ENCODE measurements around the gene TRH. TPM values are rescaled to one million over a fixed set of nuclear protein-coding genes. Genes with fewer than 3 reads are reported as not detected.

TRH gene
- total RNA-seq, 2 experiments from 2014 or later: not detected

DNA sequence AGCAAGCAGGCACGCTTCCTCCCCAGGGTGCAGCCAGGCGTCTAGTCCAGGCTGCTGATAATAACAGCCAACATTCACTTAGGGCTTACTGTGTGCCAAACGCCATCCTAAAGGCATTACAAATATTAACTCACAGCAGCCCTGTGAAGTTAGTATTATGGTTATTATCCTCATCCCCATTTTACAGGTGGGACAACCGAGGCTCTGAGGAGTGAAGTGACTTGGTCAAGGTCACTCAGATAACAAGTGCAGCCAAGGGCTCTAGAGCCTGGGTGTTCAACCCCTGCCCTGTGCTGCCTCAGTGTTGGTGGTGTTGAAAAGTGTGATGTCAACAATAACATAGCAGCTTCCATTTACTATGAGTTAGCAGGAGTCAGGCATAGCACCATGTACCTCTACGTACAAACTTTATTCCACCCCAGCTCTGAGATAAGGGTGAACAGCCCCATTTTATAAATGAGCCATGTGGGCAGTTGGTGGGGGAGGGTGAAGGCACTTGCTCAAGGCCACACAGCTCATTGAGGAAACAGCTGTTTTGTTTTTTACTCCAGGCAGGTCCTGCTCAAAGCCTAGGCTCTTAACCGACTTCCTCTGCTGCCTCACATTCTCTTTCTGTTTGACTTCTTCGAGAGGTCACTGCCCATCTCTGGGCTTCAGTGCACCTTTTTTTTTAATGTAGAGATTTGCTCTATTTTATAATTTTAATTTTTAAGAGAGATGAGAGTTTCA, 24.0 kb upstream of the TRH start:
- Mint-ChIP-seq H3K4me1 (peaks cover 4% of the 10 kb centered on the region), H3K27me3 (peaks cover 11% of the 10 kb centered on the region), H3K27ac (no peak overlapping the region), H3K9me3 (no peaks in the 10 kb centered on the region), H3K4me3 (no peak overlapping the region), H3K36me3 (no peaks in the 10 kb centered on the region)
- ATAC-seq (ENCODE audit: low read depth): peak; percentile 42
- no peak for DNase-seq
- POLR2A ChIA-PET: no interaction called here

DNA sequence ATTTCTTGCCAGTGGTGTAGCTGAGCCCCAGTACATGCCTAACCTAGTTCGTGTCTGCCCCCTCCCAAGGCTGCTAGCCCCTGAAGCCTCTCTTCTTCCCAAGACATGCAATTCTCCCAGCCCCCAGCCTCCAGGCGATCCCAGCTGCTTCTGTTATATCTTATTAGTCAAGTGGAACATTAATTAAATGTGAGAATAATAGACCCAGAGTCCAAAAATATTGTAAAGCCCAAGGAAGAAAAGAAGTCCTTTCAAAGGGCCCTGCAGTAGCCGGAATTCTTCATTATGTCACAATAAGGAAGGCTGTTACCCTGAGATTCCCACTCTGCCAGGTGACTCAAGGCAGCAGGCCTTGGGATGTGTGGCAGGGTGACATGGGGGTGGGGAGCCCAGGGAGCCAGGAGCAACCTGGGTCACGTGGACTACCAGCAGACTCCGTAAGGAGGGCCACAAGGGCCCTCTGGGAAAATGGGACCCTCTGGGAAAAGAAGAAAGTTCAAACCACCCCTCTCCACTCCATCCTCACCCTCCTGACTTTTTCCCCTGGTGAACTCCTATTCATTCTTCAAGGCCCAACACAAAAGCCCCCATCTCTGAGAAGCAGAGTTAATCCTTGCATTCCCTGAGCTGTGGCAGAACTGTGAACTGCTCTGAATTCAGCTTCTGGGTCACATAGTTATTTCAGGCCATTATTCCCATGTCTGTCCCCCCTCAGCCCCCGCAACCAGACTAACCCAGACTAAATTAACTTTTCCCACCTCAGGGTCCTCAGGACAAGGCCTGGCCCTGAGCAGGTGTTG, 21.8 kb upstream of the TRH start:
- no peak for ATAC-seq (ENCODE audit: low read depth)
- Mint-ChIP-seq H3K27me3 (peaks cover 11% of the 10 kb centered on the region), H3K4me3 (no peak overlapping the region), H3K9me3 (no peaks in the 10 kb centered on the region), H3K27ac (no peak overlapping the region), H3K4me1 (peaks cover 4% of the 10 kb centered on the region), H3K36me3 (no peaks in the 10 kb centered on the region)
- DNase-seq: no peak
- POLR2A ChIA-PET: no interaction called here

DNA sequence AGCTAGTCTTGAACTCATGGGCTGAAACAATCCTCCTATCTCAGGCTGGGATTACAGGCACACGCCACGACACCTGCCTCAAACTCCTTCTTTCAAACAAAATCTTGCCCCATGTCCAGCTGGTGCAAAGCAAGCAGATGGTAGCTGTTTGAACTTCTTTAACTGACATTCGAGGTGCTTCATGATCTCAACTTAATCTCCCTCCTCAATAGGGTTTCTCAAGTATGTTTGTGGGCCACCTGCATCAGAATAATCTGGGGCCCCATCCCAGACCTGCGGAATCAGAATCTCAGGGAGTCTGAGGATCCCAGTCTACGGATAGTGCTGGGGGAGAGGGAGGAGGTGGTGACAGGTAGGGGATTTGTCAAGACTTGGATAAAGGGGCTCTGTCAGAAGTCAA, 20.9 kb upstream of the TRH start:
- DNase-seq: no peak
- Mint-ChIP-seq H3K9me3 (no peaks in the 10 kb centered on the region), H3K27me3 (peaks cover 13% of the 10 kb centered on the region), H3K36me3 (no peaks in the 10 kb centered on the region), H3K4me3 (no peak overlapping the region), H3K27ac (no peak overlapping the region), H3K4me1 (peaks cover 4% of the 10 kb centered on the region)
- POLR2A ChIA-PET: no interaction called here
- no peak for ATAC-seq (ENCODE audit: low read depth)

DNA sequence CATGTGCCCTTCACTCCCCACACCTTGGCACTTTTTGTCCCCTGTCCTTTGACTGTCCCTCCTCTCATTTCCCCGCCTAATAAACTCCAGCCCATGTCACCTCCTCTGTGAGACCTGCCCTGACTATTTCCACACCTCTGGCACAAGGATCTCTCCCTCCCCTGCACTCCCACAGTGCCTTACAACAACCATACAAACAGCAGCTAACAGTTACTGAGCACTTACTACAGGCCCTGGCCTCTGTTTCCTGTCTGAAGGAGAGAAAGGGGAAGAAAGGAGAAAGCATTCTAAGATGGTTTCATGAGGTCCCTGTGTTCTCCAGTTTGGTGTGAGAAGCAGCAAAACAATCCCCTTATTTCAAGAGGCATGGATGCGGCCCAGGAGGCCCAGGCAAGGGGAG, 20.0 kb upstream of the TRH start:
- ATAC-seq (ENCODE audit: low read depth): no peak
- Mint-ChIP-seq H3K4me1 (peaks cover 4% of the 10 kb centered on the region), H3K27me3 (peaks cover 14% of the 10 kb centered on the region), H3K9me3 (no peaks in the 10 kb centered on the region), H3K36me3 (no peaks in the 10 kb centered on the region), H3K4me3 (no peak overlapping the region), H3K27ac (no peak overlapping the region)
- POLR2A ChIA-PET: no interaction called here
- no peak for DNase-seq

DNA sequence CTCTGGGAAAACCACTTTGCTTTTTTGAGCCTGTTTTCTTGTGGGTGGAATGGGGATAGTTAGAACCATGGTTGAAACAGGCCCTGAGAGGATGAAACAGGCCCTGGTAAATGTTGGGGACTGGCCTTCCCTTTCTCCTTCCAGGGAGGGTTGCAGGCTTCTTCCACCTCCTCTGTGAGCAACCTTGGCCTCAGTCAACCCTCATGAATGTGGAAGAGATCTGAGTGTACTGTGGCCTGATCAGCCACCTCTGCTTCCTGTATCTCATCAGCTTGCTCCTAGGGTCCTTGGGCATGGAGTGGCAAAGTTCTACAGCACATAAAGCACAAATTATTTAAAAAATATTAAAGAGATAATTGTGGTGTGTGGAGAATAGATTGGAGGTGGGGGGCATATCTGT, 17.6 kb upstream of the TRH start:
- no peak overlapping the region for H3K27ac Mint-ChIP-seq
- ATAC-seq (ENCODE audit: low read depth) (no peak), DNase-seq (no peak)
- peaks cover 24% of the 10 kb centered on the region for H3K27me3 Mint-ChIP-seq
- POLR2A ChIA-PET: no interaction called here
- no peak overlapping the region for H3K4me3 Mint-ChIP-seq
- no peaks in the 10 kb centered on the region for H3K9me3 Mint-ChIP-seq
- no peaks in the 10 kb centered on the region for H3K36me3 Mint-ChIP-seq
- peaks cover 2% of the 10 kb centered on the region for H3K4me1 Mint-ChIP-seq

DNA sequence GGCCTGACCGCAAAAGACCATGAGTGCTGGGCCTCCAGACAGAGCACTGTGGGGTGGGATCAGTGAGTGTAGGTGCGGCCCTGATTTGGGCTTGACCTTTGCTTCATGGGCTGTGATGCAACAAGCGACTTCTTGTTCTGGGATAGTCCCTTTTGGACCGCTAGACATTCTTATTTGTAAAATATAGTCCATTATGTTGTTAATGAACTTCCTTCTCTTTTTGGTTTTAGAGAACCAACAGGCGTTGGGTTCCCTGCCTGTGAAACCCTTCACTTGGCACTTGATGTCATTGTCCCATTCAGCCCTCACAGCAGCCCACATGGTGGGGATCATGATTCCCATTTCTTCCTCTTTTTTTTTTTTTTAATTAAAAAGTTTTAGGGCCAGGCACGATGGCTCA, 15.8 kb upstream of the TRH start:
- Mint-ChIP-seq H3K4me3 (no peak overlapping the region), H3K27me3 (peaks cover 18% of the 10 kb centered on the region), H3K27ac (no peak overlapping the region), H3K4me1 (no peaks in the 10 kb centered on the region), H3K9me3 (no peaks in the 10 kb centered on the region), H3K36me3 (no peaks in the 10 kb centered on the region)
- ATAC-seq (ENCODE audit: low read depth) (no peak), DNase-seq (no peak)
- POLR2A ChIA-PET: no interaction called here

DNA sequence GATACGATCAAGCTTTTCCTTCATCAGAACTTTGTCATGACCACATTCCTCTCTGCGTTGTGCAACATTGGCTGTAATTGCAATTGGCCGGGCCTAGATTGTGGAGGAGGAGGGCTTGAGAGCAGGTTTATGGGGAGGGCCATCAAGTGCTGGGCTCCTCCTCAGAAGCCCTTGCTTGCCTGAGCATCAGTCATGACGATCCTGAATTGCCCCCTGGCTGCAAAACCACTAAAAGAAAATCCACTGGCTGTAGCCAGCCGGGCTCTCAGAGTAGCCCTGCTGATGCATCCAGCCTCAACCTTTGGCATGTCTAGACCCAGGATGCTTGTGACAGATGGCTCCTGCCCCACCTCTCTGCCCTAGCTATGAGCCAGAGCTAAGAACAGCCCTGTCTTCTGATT, 13.4 kb upstream of the TRH start:
- ATAC-seq (ENCODE audit: low read depth): no peak
- no peaks in the 10 kb centered on the region for H3K36me3 Mint-ChIP-seq
- POLR2A ChIA-PET: no interaction called here
- H3K4me1 Mint-ChIP-seq: no peaks in the 10 kb centered on the region
- H3K9me3 Mint-ChIP-seq: no peaks in the 10 kb centered on the region
- no peak overlapping the region for H3K4me3 Mint-ChIP-seq
- no peak overlapping the region for H3K27ac Mint-ChIP-seq
- peaks cover 14% of the 10 kb centered on the region for H3K27me3 Mint-ChIP-seq
- no peak for DNase-seq

DNA sequence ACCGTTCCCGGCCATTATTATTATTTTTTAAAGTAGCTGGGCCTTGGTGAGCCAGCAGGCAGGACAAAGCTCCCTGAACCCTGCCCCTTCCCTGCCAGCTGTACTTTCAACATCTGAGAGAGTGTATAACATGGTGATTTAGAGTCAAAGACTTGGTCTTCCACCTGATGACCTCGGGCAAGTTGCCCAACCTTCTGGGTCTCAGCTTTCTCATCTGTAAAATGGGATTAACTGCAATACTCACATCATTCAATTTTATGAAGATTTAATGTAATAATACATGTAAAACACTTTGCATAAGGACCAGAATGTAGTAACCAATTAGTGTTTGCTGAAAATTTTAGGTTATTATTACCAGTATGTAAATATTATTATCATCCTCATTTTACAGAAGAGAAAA, 11.9 kb upstream of the TRH start:
- Mint-ChIP-seq H3K27ac (no peak overlapping the region), H3K4me3 (no peak overlapping the region), H3K36me3 (no peaks in the 10 kb centered on the region), H3K9me3 (no peaks in the 10 kb centered on the region), H3K27me3 (peaks cover 14% of the 10 kb centered on the region), H3K4me1 (no peaks in the 10 kb centered on the region)
- POLR2A ChIA-PET: no interaction called here
- DNase-seq (no peak), ATAC-seq (ENCODE audit: low read depth) (no peak)

DNA sequence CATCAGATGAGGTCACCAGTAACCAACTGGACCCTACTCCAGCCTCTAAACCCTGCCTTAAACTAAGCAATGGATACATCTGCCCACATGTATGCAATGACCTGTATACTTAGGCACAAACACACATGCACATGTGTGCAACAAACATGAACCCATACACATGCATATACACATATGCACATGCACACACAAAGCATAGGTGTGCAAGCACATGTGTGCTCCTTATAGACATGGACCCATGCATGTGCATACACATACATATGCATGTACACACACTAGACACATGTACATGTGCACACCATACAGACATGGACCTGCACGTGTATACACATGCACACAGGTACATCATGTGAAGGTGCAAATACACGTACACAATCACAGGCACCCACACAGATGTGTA, 8.6 kb upstream of the TRH start:
- Mint-ChIP-seq H3K4me3 (no peak overlapping the region), H3K4me1 (no peaks in the 10 kb centered on the region), H3K27me3 (peaks cover 2% of the 10 kb centered on the region), H3K9me3 (no peaks in the 10 kb centered on the region), H3K36me3 (no peaks in the 10 kb centered on the region), H3K27ac (no peak overlapping the region)
- ATAC-seq (ENCODE audit: low read depth): no peak
- POLR2A ChIA-PET: no interaction called here
- DNase-seq: no peak

DNA sequence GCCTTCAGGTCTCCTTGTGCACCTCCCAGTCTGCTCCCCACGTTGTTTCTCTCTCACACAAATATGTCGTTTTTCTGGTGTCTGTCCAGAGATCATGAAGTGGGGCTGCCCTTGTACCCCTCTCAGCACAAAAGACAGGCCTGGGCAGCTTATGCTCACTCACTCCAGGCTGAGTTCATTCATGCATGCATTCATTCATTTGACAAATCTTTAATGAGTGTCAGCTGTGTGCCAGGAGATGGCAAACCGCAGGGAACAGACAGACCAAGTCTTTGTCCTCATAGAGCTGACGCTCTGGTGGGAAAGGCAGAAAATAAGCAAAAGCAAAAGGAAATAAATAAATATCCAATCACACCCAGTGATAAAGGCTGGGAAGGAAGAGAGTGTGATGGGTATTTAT, 7.6 kb upstream of the TRH start:
- H3K9me3 Mint-ChIP-seq: no peaks in the 10 kb centered on the region
- ATAC-seq (ENCODE audit: low read depth) (no peak), DNase-seq (no peak)
- peaks cover 7% of the 10 kb centered on the region for H3K27me3 Mint-ChIP-seq
- H3K4me1 Mint-ChIP-seq: no peaks in the 10 kb centered on the region
- H3K4me3 Mint-ChIP-seq: no peak overlapping the region
- no peak overlapping the region for H3K27ac Mint-ChIP-seq
- POLR2A ChIA-PET: no interaction called here
- no peaks in the 10 kb centered on the region for H3K36me3 Mint-ChIP-seq

DNA sequence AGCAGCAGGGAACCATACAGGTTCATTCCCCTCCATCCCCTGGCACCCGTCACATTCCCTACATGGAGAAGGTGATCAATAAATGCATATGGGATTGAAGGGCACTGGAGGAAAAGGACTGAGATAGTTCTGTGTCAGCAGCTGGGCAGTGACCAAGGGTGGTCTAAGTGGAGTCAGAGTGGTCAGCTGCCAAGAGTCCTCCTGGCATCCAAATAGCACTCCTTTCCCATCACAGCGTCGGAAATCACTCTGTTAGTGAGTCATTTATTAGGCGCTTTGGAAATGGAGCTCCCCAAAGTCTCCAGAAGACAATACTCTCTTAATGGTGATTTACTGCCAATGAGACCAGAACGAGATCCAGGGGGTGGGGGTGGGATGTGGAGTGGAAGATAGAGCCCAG, 6.8 kb upstream of the TRH start:
- Mint-ChIP-seq H3K36me3 (no peaks in the 10 kb centered on the region), H3K27me3 (peaks cover 15% of the 10 kb centered on the region), H3K4me1 (no peaks in the 10 kb centered on the region), H3K4me3 (no peak overlapping the region), H3K27ac (no peak overlapping the region), H3K9me3 (no peaks in the 10 kb centered on the region)
- ATAC-seq (ENCODE audit: low read depth) (no peak), DNase-seq (no peak)
- POLR2A ChIA-PET: no interaction called here

DNA sequence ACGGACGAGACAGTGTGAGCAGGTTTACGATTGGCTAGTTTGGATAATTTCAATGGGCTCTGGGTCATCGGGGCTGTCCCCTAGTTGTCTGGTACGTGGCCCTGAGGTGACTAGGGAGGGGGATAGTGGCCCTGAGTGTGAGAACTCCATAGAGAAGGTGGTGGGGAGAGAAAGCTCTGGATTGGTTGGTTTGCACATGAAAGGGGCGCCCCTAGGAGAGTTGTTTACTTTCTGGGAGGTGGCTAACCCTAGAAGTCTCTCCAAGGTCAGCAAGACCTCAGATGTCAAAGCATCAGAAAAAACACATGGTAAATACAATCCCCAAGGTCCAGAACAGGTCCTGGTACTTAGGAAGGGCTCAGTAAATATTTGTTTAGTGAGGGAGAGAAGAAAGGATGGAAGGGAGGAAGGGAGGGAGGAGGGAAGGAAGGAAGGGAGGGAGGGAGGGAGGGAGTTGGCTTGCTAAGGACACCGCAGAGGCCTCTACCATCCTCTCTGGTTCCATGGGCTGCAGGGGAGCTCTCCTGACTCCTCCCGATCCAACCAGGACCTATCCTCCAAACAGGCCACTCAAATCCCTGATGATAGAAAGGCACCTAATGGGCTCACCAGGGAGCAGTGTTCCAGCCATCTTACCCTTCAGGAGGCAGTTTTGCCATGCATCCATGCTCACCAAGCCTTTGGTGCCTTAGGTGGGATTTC, 3.0 kb upstream of the TRH start:
- ATAC-seq (ENCODE audit: low read depth): no peak
- H3K4me3 Mint-ChIP-seq: no peak overlapping the region
- peaks cover 50% of the 10 kb centered on the region for H3K27me3 Mint-ChIP-seq
- H3K36me3 Mint-ChIP-seq: peaks cover 1% of the 10 kb centered on the region
- H3K4me1 Mint-ChIP-seq: peaks cover 5% of the 10 kb centered on the region
- no peak overlapping the region for H3K27ac Mint-ChIP-seq
- POLR2A ChIA-PET: no interaction called here
- H3K9me3 Mint-ChIP-seq: no peaks in the 10 kb centered on the region
- no peak for DNase-seq

DNA sequence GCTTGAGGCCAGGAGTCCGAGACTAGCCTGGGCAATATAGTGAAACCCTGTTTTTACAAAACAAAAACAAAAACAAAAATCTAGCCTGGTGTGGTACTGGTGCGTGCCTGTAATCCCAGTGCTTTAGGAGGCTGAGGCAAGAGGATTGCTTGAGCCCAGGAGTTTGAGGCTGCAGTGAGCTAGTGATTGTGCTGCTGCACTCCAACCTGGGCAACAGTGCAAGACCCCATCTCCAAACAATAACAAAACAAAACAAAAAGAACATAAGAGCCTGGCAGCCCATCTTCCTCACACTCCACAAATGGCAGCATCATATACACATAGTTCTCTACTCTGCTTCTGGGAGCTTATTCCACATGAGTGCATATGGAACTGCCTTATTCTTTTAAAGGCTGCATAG, 2.2 kb upstream of the TRH start:
- POLR2A ChIA-PET: no interaction called here
- Mint-ChIP-seq H3K4me3 (no peak overlapping the region), H3K4me1 (peaks cover 5% of the 10 kb centered on the region), H3K27ac (no peak overlapping the region), H3K36me3 (peaks cover 1% of the 10 kb centered on the region), H3K27me3 (peaks cover 53% of the 10 kb centered on the region), H3K9me3 (no peaks in the 10 kb centered on the region)
- DNase-seq (no peak), ATAC-seq (ENCODE audit: low read depth) (no peak)

Measured in activated naive CD8-positive, alpha-beta T cell treated with anti-CD3 and anti-CD28 coated beads, Interleukin-2, amount 10 ng/mL, durations not matched to agents 7 days and 5 days (primary cell).